PC-3 (cell line): ENCODE measurements around the gene FAF2. TPM values are rescaled to one million over a fixed set of nuclear protein-coding genes. Genes with fewer than 3 reads are reported as not detected.

Source experiments
- ATAC-seq: fragments of 200-7000 bp; cut with Tn5 transposase; 2 replicates; pipeline ENCODE4 v1.9.1; 2020; ENCODE audit warnings: mild to moderate bottlenecking, moderate library complexity
- BruUV-seq: library from RNA; stranded (reverse); fragments of 400-500 nt; replicated peaks from 2 replicates; lab custom pipeline; 2021; lab: Mats Ljungman, UMichigan
- CTCF ChIA-PET: fragments of 300-600 bp; sonication (Branson Sonifier 250); formaldehyde crosslinking; loops from one replicate; lab custom pipeline; 2022; ENCODE audit warnings: antibody characterized with exemption; lab: Charles Lee
- POLR2A ChIA-PET: fragments of 300-600 bp; sonication (Branson Sonifier 250); formaldehyde crosslinking; loops from one replicate; lab custom pipeline; 2022; ENCODE audit warnings: antibody characterized with exemption; ENCODE audit not compliant: unreplicated experiment; lab: Charles Lee
- DNase-seq: peaks from one replicate; pipeline ENCODE4 v3.0.0-alpha.2; 2015
- H2AFZ ChIP-seq: fragments of 300-600 bp; sonication (generic); 2 replicates; pipeline ENCODE4 v1.6.0; 2016; ENCODE audit warnings: antibody characterized with exemption, low read length
- H3F3A ChIP-seq: fragments of 300-600 bp; sonication (generic); one replicate; pipeline ENCODE4 v1.6.0; 2017; ENCODE audit warnings: antibody characterized with exemption, low read length, control low read depth, mild to moderate bottlenecking; ENCODE audit not compliant: unreplicated experiment
- H3K27ac ChIP-seq: fragments of 300-600 bp; sonication (generic); 2 replicates; pipeline ENCODE4 v1.5.1; 2016; ENCODE audit warnings: mild to moderate bottlenecking, low read length
- H3K27me3 ChIP-seq: fragments of 300-600 bp; sonication (generic); 2 replicates; pipeline ENCODE4 v1.6.1; 2016; ENCODE audit warnings: low read length, mixed read lengths
- H3K36me3 ChIP-seq: fragments of 300-600 bp; sonication (generic); 2 replicates; pipeline ENCODE4 v1.6.1; 2016; ENCODE audit warnings: low read depth, mixed run types, low read length, mixed read lengths
- H3K4me1 ChIP-seq: fragments of 300-600 bp; sonication (generic); 2 replicates; pipeline ENCODE4 v1.5.1; 2016; ENCODE audit warnings: low read length; ENCODE audit not compliant: insufficient read depth
- H3K4me2 ChIP-seq: fragments of 300-600 bp; sonication (generic); 2 replicates; pipeline ENCODE4 v1.6.0; 2016; ENCODE audit warnings: low read length
- H3K4me3 ChIP-seq: fragments of 300-600 bp; sonication (generic); 2 replicates; pipeline ENCODE4 v1.5.1; 2016; ENCODE audit warnings: mild to moderate bottlenecking, low read length, mixed read lengths
- H3K79me2 ChIP-seq: fragments of 300-600 bp; sonication (generic); 2 replicates; pipeline ENCODE4 v1.6.1; 2017; ENCODE audit warnings: low read length, mixed read lengths
- H3K9ac ChIP-seq: fragments of 300-600 bp; sonication (generic); 2 replicates; pipeline ENCODE4 v1.6.0; 2016; ENCODE audit warnings: mild to moderate bottlenecking, low read length
- H3K9me2 ChIP-seq: fragments of 300-600 bp; sonication (generic); replicated peaks from 2 replicates; pipeline ENCODE4 v1.6.1; 2016; ENCODE audit warnings: mixed run types, low read length, mixed read lengths
- H3K9me3 ChIP-seq: fragments of 300-600 bp; sonication (generic); 2 replicates; pipeline ENCODE4 v1.6.1; 2016; ENCODE audit warnings: low read length, mixed read lengths
- H4K20me1 ChIP-seq: fragments of 300-600 bp; sonication (generic); 2 replicates; pipeline ENCODE4 v1.6.1; 2016; ENCODE audit warnings: low read length, mixed read lengths
- CTCF ChIP-seq: fragments of 300-600 bp; sonication (generic); conservative IDR thresholded peaks from 2 replicates; pipeline ENCODE4 v1.5.1; 2017; ENCODE audit warnings: antibody characterized with exemption, low read depth, mild to moderate bottlenecking, low read length
- EZH2 ChIP-seq: fragments of 300-600 bp; sonication (generic); IDR thresholded peaks from one replicate; pipeline ENCODE4 v1.6.1; 2017; ENCODE audit warnings: antibody characterized with exemption, mild to moderate bottlenecking, low read length; ENCODE audit not compliant: unreplicated experiment
- EZH2phosphoT487 ChIP-seq: fragments of 300-600 bp; sonication (generic); IDR thresholded peaks from 2 replicates; pipeline ENCODE4 v1.6.1; 2018; ENCODE audit warnings: mild to moderate bottlenecking, antibody characterized with exemption, low read length, borderline replicate concordance
- intact Hi-C: fragments of 100-400 bp; cut with micrococcal nuclease; formaldehyde crosslinking; loops from 2 replicates; pipeline ENCODE4 v1.9.0; 2023
- total RNA-seq: library from RNA; depleted of rRNA; stranded (reverse); fragments of >200 nt; gene quantifications from 2 replicates; pipeline ENCODE4 v1.2.3, GENCODE V29; 2014

FAF2 gene
- total RNA-seq, 1 experiment from 2014 or later = 51.4 TPM

- no peak overlapping the region for H3K27ac ChIP-seq
- ChIA-PET CTCF (no interaction called here), POLR2A (no interaction called here)
- no peak overlapping the region for H2AFZ ChIP-seq
- DNase-seq (no peak), ATAC-seq (no peak)
- BruUV-seq = no TSS peak
- H3K9ac ChIP-seq = no peak overlapping the region
- peaks cover 7% of the 10 kb centered on the region for H3F3A ChIP-seq
- H3K36me3 ChIP-seq = peaks cover 61% of the 10 kb centered on the region
- no peaks in the 10 kb centered on the region for H3K9me2 ChIP-seq
- H3K27me3 ChIP-seq = no peaks in the 10 kb centered on the region
- H3K4me1 ChIP-seq = peaks cover 18% of the 10 kb centered on the region
- H4K20me1 ChIP-seq = no peaks in the 10 kb centered on the region
- no peak overlapping the region for H3K4me3 ChIP-seq
- intact Hi-C loops = no loop called here
- H3K79me2 ChIP-seq = no peaks in the 10 kb centered on the region
- no peak overlapping the region for H3K4me2 ChIP-seq
- no peaks in the 10 kb centered on the region for H3K9me3 ChIP-seq
- no peak for TF ChIP-seq CTCF
- no peak for TF ChIP-seq EZH2phosphoT487
- no peak for TF ChIP-seq EZH2
Measured at GRCh38 chr5:176499273-176499672, 51.1 kb downstream of the FAF2 start.

GRCh38 chr5:176500511-176500910 lies 52.3 kb downstream of the FAF2 start:
- H2AFZ ChIP-seq = no peak overlapping the region
- H3K36me3 ChIP-seq = peaks cover 59% of the 10 kb centered on the region
- H3K4me3 ChIP-seq = no peak overlapping the region
- no peaks in the 10 kb centered on the region for H3K79me2 ChIP-seq
- intact Hi-C loops = no loop called here
- BruUV-seq = no TSS peak
- H3K27ac ChIP-seq = no peak overlapping the region
- H3K4me1 ChIP-seq = peaks cover 18% of the 10 kb centered on the region
- no peaks in the 10 kb centered on the region for H3K9me2 ChIP-seq
- H3K4me2 ChIP-seq = no peak overlapping the region
- ChIA-PET POLR2A (no interaction called here), CTCF (no interaction called here)
- no peaks in the 10 kb centered on the region for H4K20me1 ChIP-seq
- ATAC-seq (no peak), DNase-seq (no peak)
- H3F3A ChIP-seq = peaks cover 7% of the 10 kb centered on the region
- H3K9me3 ChIP-seq = no peaks in the 10 kb centered on the region
- TF ChIP-seq CTCF (no peak), EZH2phosphoT487 (no peak), EZH2 (no peak)
- no peak overlapping the region for H3K9ac ChIP-seq
- H3K27me3 ChIP-seq = no peaks in the 10 kb centered on the region

- BruUV-seq = no TSS peak
- no peak for TF ChIP-seq EZH2phosphoT487
- TF ChIP-seq CTCF = no peak
- no peak for TF ChIP-seq EZH2
- POLR2A ChIA-PET = no interaction called here
- H3K27ac ChIP-seq = no peak overlapping the region
- no peak overlapping the region for H3K4me2 ChIP-seq
- H3F3A ChIP-seq = peaks cover 7% of the 10 kb centered on the region
- CTCF ChIA-PET = no interaction called here
- DNase-seq = peak; percentile 42
- peak; percentile 17; the same call in 1 of the 2 replicates for ATAC-seq
- intact Hi-C loops = no loop called here
- H3K9ac ChIP-seq = no peak overlapping the region
- H3K4me3 ChIP-seq = no peak overlapping the region
- H3K36me3 ChIP-seq = peaks cover 53% of the 10 kb centered on the region
- H2AFZ ChIP-seq = no peak overlapping the region
- peaks cover 18% of the 10 kb centered on the region for H3K4me1 ChIP-seq
- no peaks in the 10 kb centered on the region for H3K9me2 ChIP-seq
- H3K79me2 ChIP-seq = no peaks in the 10 kb centered on the region
- H3K9me3 ChIP-seq = no peaks in the 10 kb centered on the region
- H4K20me1 ChIP-seq = no peaks in the 10 kb centered on the region
- no peaks in the 10 kb centered on the region for H3K27me3 ChIP-seq
Measured at GRCh38 chr5:176501333-176501732, 53.1 kb downstream of the FAF2 start.
